HG03432 (cell line): ENCODE results near the gene TBCA.
"Not testable (repeated sequence)": the region's sequence is repeated elsewhere in the genome, so short reads cannot be mapped to it uniquely, and the experiment has no call there.

Experiments
- ATAC-seq: cut with Tn5 transposase; IDR thresholded peaks from one replicate; pipeline ENCODE4 v1.9.1; 2021; ENCODE audit warnings: mild to moderate bottlenecking, moderate library complexity; ENCODE audit not compliant: unreplicated experiment

TBCA gene

GRCh38 chr5:77709993-77710685, 66.0 kb downstream of the TBCA start:
- ATAC-seq = no peak

- ATAC-seq = no peak
Observed at GRCh38 chr5:77709340-77709739, 66.8 kb downstream of the TBCA start.

- no peak for ATAC-seq
Observed at GRCh38 chr5:77707791-77708190, 68.3 kb downstream of the TBCA start.

- not testable (repeated sequence) for ATAC-seq
Observed at GRCh38 chr5:77699569-77699968, 76.6 kb downstream of the TBCA start.

GRCh38 chr5:77698920-77699319, 77.2 kb downstream of the TBCA start:
- no peak for ATAC-seq

- no peak for ATAC-seq
Observed at GRCh38 chr5:77697692-77698091, 78.4 kb downstream of the TBCA start.

- no peak for ATAC-seq
Observed at GRCh38 chr5:77696120-77696519, 80.0 kb downstream of the TBCA start.

- no peak for ATAC-seq
Observed at GRCh38 chr5:77693913-77694312, 82.2 kb downstream of the TBCA start.

- ATAC-seq = no peak
Observed at GRCh38 chr5:77683171-77683732, 92.9 kb downstream of the TBCA start.

GRCh38 chr5:77670526-77670925, 105.6 kb downstream of the TBCA start:
- no peak for ATAC-seq

- ATAC-seq = no peak
Observed at GRCh38 chr5:77669677-77670076, 106.5 kb downstream of the TBCA start.

GRCh38 chr5:77663090-77663863, 112.9 kb downstream of the TBCA start:
- no peak for ATAC-seq

- no peak for ATAC-seq
Observed at GRCh38 chr5:77662635-77663034, 113.5 kb downstream of the TBCA start.

GRCh38 chr5:77658662-77659061, 117.5 kb downstream of the TBCA start:
- ATAC-seq = no peak

- ATAC-seq = no peak
Observed at GRCh38 chr5:77651343-77651742, 124.8 kb downstream of the TBCA start.

- ATAC-seq = no peak
Observed at GRCh38 chr5:77650686-77651085, 125.5 kb downstream of the TBCA start.

- no peak for ATAC-seq
Observed at GRCh38 chr5:77649776-77650175, 126.4 kb downstream of the TBCA start.

- no peak for ATAC-seq
Observed at GRCh38 chr5:77645995-77646639, 130.0 kb downstream of the TBCA start.

- ATAC-seq = no peak
Observed at GRCh38 chr5:77645158-77645994, 130.8 kb downstream of the TBCA start.

- ATAC-seq = no peak
Observed at GRCh38 chr5:77644371-77645157, 131.6 kb downstream of the TBCA start.
